ENCODE data around the gene PCGF1.

PCGF1 gene

DNA sequence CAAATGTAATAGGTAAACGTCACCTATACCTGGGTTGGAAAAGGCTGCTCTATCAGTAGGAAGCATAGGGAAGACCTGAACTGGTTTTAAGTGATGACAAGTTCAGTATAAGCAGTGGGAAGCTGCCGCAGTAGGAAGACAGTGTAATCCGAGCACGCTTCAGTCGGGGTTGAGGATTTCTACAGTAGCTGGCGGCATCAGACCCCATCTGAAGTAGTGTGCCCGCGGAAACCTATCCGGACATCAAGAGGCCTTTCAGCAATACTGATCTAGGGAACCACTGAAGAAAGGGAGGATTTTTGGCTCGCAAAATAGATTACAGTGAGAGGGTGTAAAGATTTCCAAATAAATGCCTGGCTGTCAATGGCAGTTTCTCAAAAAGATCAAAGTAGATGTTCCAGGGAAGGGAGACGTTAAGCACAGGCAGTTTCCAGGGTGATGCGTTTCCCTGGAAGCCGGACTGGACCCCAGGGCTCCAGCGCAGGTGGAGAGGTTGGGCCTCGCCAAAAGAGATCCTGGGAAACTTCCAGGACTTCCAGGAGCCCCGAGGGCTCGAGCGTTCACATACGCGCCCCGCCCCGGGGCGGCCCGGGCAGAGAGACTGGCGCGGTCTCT lies 40.9 kb upstream of the PCGF1 start:
- Histone ChIP-seq H3K4me1 (ENCODE audit: insufficient read depth, low read length) (peaks cover 7% of the 10 kb centered on the region; the same call in 1 of the 2 replicates), H3K36me3 (ENCODE audit: insufficient read depth, low read length) (no peaks in the 10 kb centered on the region), H3K9ac (ENCODE audit: low read depth, low read length) (peak overlapping the region; percentile 74)

DNA sequence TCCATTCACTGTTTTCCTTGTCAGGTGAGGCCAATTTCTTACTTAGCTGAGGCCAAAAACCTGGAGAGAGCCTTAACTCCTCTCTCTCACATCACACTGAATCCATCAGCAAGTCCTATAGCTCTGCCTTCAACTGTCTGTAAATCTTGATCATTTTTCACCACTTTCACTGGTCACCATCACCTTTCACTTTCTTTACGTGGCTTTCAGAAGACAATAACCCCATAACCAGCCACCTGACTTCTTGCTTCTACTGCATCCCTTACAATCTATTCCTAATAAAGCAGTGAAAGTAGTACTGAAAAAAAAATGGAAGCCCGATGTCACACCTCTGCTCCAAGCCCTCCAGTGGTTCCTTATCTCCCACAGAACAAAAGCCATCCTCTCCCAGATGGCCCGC lies 38.5 kb upstream of the PCGF1 start:
- H3K9me3 ChIP-seq (ENCODE audit: control insufficient read depth, insufficient read depth, low read length), result no peaks in the 10 kb centered on the region
- no peak overlapping the region for H3K9ac ChIP-seq (ENCODE audit: low read depth, low read length)
- no peaks in the 10 kb centered on the region for H3K4me1 ChIP-seq (ENCODE audit: insufficient read depth, low read length)
- H3K36me3 ChIP-seq (ENCODE audit: insufficient read depth, low read length), result no peaks in the 10 kb centered on the region

More for the DNA sequence above, 40.9 kb upstream of the PCGF1 start:
- H3K9me3 ChIP-seq (ENCODE audit: control insufficient read depth, insufficient read depth, low read length), result no peaks in the 10 kb centered on the region

DNA sequence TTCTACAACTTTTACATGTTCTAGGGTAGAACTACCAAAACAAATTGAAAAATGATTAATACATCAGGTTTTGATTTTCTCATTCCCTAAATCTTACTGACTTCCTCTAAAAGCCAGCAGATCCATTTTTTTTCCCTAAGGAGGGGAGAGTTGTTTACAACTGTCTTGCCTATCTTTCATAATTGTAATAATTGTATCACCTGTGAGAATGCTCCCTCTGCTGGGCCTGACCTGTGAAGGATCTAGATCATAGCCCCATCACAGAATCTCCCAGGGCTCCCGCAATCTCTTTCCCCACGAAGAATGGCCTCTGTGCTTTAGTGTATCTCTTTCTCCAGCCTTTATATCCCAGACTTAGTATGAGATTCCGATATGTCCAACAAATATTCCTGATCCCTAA lies 37.1 kb upstream of the PCGF1 start:
- Histone ChIP-seq H3K9ac (ENCODE audit: low read depth, low read length) (no peak overlapping the region), H3K9me3 (ENCODE audit: control insufficient read depth, insufficient read depth, low read length) (no peaks in the 10 kb centered on the region), H3K36me3 (ENCODE audit: insufficient read depth, low read length) (no peaks in the 10 kb centered on the region), H3K4me1 (ENCODE audit: insufficient read depth, low read length) (no peaks in the 10 kb centered on the region)

DNA sequence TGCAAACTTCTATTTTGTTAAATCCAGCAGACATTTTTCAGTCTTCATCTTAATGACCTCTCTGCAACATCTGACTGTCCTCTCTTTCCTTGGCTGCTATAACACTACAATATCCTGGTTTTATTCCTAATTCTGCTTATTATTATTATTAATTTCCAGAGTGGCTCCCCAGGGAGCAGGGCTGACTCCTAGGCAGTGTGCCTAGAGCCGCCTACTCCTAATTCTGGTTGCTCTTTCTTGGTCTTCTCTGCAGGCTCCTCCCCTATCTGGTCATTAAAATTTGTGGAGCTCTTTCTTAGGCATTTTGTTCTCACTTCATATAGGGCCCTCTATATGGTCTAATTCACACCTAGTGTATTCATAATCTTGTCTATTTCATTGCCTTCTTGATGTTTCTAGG lies 35.5 kb upstream of the PCGF1 start:
- Histone ChIP-seq H3K9me3 (ENCODE audit: control insufficient read depth, insufficient read depth, low read length) (no peaks in the 10 kb centered on the region), H3K36me3 (ENCODE audit: insufficient read depth, low read length) (no peaks in the 10 kb centered on the region), H3K4me1 (ENCODE audit: insufficient read depth, low read length) (no peaks in the 10 kb centered on the region), H3K9ac (ENCODE audit: low read depth, low read length) (no peak overlapping the region)

DNA sequence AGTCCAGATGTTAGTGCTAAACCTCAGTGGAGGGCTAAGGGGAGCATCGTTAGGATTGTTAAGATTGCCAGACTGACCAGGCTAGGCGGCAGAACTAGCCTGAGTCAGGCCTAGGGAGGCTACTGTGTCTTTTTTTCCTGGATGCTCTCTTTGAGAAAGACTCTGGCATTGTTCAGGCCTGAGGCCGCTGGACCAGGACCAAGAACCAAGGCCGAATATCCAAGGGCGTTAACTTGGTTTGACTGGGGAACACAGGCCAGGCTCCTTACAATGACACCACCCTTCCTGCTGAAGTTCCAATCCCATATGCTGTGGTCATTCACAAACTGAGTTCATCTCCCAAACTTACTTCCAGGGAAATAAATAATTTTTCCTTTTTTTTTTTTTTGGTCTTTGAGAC lies 32.8 kb upstream of the PCGF1 start:
- Histone ChIP-seq H3K36me3 (ENCODE audit: insufficient read depth, low read length) (no peaks in the 10 kb centered on the region), H3K4me1 (ENCODE audit: insufficient read depth, low read length) (peaks cover 4% of the 10 kb centered on the region; the same call in 1 of the 2 replicates), H3K9ac (ENCODE audit: low read depth, low read length) (no peak overlapping the region), H3K9me3 (ENCODE audit: control insufficient read depth, insufficient read depth, low read length) (no peaks in the 10 kb centered on the region)

DNA sequence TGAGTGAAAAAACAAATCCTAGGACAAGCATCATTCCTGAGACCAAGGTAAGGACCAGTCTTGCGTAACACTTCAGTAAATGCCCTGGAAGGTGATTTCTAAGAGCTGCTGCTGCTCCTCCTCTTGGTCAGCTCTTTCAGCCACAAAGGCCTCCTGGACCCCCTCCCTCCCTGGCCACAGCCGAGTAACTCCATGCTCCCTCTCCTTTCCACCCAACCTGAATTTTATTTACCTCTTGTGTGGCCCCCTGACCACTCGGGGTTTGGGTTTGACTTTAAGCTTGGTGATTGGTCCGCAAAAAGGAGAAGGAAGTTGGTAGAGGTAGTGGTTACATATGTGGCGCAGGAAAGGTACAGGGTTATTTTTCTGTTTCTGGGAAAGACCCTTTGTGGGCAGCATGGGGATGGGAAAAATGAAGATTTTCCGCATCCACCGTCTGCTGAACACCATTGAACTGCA lies 31.4 kb upstream of the PCGF1 start:
- Histone ChIP-seq H3K36me3 (ENCODE audit: insufficient read depth, low read length) (no peaks in the 10 kb centered on the region), H3K9me3 (ENCODE audit: control insufficient read depth, insufficient read depth, low read length) (no peaks in the 10 kb centered on the region), H3K9ac (ENCODE audit: low read depth, low read length) (no peak overlapping the region), H3K4me1 (ENCODE audit: insufficient read depth, low read length) (peaks cover 4% of the 10 kb centered on the region; the same call in 1 of the 2 replicates)

DNA sequence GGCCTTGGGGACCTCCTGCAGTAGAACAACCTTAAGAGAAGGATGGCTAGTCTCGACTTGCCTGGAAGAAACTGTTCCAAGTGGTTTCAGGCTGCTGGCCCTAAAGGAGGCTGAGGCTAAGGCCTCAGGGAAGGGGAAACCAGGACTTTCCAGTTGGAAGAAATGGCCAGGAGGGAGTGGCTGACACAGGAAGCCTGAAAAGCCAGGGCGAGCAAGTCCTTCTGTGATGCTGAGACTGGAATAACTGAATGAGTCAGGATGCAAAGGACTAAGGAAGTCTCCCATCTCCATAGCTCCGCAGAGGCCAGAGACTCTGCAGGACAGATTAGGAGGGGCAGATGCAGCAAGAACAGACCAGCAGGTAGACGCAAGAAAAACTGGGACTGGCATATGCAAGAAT lies 29.6 kb upstream of the PCGF1 start:
- Histone ChIP-seq H3K9me3 (ENCODE audit: control insufficient read depth, insufficient read depth, low read length) (no peaks in the 10 kb centered on the region), H3K9ac (ENCODE audit: low read depth, low read length) (no peak overlapping the region), H3K36me3 (ENCODE audit: insufficient read depth, low read length) (no peaks in the 10 kb centered on the region), H3K4me1 (ENCODE audit: insufficient read depth, low read length) (peaks cover 4% of the 10 kb centered on the region; the same call in 1 of the 2 replicates)

DNA sequence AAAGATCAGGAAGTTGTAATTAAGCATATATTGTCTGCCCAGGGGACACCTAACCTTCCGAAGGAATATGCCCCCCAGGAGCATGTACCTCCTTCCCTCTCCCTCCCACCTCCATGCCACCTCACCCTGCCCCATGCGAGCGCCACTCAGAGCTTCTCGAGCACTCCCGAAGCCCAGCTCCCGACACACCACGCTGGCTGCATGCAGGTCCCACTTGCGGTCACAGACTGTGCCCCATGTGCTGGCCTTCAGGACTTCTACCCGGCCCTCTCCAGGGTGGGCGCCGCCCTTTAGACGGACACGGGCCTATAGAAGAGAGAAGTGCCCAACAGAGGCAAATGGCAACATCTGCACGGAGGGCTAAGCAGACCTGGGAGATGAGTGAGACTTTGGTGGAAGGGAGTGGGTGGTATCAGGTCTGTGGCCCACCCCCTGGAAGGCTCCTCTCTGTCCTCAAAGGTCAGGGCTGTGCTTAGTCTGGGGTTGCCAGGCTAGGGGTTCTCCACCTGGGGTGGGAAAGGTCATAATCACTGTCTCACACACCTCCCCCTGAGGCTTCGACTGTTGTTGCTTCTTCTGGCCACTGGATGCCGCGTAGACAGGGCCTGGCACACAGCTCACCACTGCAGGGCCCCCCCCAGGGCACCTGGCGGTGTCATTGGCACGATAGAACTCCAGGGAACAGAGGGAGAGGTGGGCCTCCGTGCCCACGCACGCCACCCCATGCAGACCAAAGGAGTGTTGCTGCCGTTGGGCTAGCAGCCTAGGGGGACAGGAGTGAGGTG lies 28.9 kb upstream of the PCGF1 start:
- Histone ChIP-seq H3K9ac (ENCODE audit: low read depth, low read length) (no peak overlapping the region), H3K4me1 (ENCODE audit: insufficient read depth, low read length) (peaks cover 4% of the 10 kb centered on the region; the same call in 1 of the 2 replicates), H3K9me3 (ENCODE audit: control insufficient read depth, insufficient read depth, low read length) (no peaks in the 10 kb centered on the region), H3K36me3 (ENCODE audit: insufficient read depth, low read length) (no peaks in the 10 kb centered on the region)

DNA sequence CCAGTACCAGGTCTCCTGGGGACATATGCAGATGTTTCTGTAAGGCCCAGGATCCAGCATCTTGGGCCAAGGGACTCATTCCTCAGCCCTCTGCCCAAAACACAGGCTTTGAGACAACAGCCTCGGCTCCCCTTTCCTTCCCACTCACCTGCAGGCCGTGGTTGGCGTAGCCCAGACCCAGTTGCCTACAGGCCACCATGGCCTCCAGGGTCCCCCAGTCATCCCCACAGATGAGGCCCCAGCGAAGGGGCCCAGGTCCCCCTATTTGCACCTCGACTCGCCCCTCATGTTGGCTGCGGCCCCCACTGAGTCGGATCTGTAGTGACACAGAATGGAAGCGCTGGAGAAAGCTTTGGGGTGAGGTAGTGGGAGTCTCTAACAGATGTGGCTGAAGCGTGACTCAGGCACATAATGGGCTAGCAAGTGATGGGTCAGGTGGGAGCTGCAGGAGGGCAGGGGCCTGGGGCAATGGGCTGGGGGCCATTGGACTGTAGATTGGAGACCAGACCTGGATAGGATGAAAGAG lies 28.0 kb upstream of the PCGF1 start:
- no peak overlapping the region for H3K9ac ChIP-seq (ENCODE audit: low read depth, low read length)
- H3K4me1 ChIP-seq (ENCODE audit: insufficient read depth, low read length), result peaks cover 7% of the 10 kb centered on the region; the same call in 1 of the 2 replicates
- H3K36me3 ChIP-seq (ENCODE audit: insufficient read depth, low read length), result no peaks in the 10 kb centered on the region

DNA sequence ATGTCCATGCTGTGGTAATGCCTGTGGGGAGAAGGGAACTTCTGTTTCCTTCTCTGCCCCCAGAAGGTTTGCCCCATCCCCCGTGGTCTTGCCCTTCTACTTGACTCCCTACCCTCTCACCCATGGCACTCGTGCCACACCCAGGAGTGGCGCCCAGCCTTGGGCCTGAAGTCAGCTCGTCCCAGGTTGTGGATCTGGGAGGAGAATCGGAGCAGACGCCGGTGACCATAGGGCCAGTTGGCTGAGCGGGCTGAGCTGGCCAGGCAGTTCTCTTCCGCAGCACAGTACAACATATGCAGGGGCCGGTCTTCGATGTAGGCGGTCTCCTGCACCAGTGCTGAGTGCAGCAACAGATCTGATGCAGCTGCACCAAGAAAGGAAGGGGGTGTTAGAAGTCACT lies 26.9 kb upstream of the PCGF1 start:
- no peaks in the 10 kb centered on the region for H3K36me3 ChIP-seq (ENCODE audit: insufficient read depth, low read length)
- no peaks in the 10 kb centered on the region for H3K9me3 ChIP-seq (ENCODE audit: control insufficient read depth, insufficient read depth, low read length)
- no peak overlapping the region for H3K9ac ChIP-seq (ENCODE audit: low read depth, low read length)
- H3K4me1 ChIP-seq (ENCODE audit: insufficient read depth, low read length), result peaks cover 7% of the 10 kb centered on the region; the same call in 1 of the 2 replicates

More for the DNA sequence above, 28.0 kb upstream of the PCGF1 start:
- H3K9me3 ChIP-seq (ENCODE audit: control insufficient read depth, insufficient read depth, low read length), result no peaks in the 10 kb centered on the region

DNA sequence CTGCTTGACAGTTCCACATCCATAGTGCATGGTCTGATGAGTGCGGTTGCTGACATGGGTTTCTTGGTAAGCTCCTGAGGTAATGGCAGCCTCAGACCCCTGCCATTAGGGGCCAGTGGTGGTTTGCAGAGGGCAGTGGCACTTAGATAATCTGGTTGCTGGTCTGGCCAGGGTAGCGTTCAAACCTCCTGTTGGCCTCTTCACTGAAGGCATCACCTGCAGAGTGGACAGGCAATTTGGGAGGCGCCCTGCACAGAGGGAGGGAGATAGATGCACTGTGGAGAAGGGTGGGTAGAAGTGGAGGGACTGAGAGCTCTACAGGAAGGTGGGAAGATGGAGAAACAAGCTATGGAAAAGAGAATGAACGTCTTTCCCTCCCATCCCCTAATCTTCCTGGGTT lies 26.0 kb upstream of the PCGF1 start:
- Histone ChIP-seq H3K9me3 (ENCODE audit: control insufficient read depth, insufficient read depth, low read length) (no peaks in the 10 kb centered on the region), H3K4me1 (ENCODE audit: insufficient read depth, low read length) (peaks cover 11% of the 10 kb centered on the region), H3K9ac (ENCODE audit: low read depth, low read length) (no peak overlapping the region), H3K36me3 (ENCODE audit: insufficient read depth, low read length) (no peaks in the 10 kb centered on the region)

DNA sequence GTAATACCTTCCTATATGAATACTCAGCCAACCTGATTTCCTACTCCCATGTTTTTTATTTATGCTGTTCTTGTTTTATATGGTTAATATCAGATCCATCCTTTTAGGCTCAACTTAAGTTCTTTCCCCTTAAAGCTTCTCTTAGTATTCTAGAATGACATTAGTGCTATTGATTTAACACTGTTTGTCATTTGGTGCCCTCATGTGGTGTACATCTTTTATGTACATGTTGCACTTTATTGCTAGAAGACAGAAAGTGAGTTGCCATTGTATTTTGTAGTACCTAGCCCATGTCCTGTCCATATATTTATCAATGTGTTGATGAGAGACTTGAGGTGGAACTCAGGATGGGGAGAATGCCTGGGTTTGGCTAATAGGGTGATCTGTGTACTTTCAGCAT lies 24.7 kb upstream of the PCGF1 start:
- Histone ChIP-seq H3K9ac (ENCODE audit: low read depth, low read length) (no peak overlapping the region), H3K4me1 (ENCODE audit: insufficient read depth, low read length) (peaks cover 12% of the 10 kb centered on the region), H3K9me3 (ENCODE audit: control insufficient read depth, insufficient read depth, low read length) (no peaks in the 10 kb centered on the region), H3K36me3 (ENCODE audit: insufficient read depth, low read length) (peaks cover 5% of the 10 kb centered on the region)

DNA sequence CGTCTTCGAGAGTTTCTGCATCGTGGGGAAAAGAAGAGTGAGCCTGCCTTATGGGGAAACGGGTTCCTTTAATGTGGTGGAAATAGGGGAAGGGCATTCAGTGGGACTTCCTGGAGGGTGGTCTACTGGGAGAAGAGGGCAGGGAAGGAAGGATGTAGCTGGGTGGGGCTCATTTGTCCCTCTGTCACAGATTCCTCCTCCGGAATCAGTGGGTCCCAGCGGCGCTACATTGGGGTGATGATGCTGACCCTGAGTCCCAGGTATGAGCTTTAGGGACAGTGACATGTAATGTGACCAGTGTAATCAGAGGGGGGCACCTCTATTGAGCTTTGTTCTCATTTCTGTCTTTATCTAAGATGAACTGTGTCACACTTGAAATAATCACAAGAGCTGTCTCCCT lies 24.2 kb upstream of the PCGF1 start:
- no peaks in the 10 kb centered on the region for H3K9me3 ChIP-seq (ENCODE audit: control insufficient read depth, insufficient read depth, low read length)
- no peak overlapping the region for H3K9ac ChIP-seq (ENCODE audit: low read depth, low read length)
- H3K36me3 ChIP-seq (ENCODE audit: insufficient read depth, low read length), result peaks cover 8% of the 10 kb centered on the region
- peaks cover 12% of the 10 kb centered on the region for H3K4me1 ChIP-seq (ENCODE audit: insufficient read depth, low read length)

DNA sequence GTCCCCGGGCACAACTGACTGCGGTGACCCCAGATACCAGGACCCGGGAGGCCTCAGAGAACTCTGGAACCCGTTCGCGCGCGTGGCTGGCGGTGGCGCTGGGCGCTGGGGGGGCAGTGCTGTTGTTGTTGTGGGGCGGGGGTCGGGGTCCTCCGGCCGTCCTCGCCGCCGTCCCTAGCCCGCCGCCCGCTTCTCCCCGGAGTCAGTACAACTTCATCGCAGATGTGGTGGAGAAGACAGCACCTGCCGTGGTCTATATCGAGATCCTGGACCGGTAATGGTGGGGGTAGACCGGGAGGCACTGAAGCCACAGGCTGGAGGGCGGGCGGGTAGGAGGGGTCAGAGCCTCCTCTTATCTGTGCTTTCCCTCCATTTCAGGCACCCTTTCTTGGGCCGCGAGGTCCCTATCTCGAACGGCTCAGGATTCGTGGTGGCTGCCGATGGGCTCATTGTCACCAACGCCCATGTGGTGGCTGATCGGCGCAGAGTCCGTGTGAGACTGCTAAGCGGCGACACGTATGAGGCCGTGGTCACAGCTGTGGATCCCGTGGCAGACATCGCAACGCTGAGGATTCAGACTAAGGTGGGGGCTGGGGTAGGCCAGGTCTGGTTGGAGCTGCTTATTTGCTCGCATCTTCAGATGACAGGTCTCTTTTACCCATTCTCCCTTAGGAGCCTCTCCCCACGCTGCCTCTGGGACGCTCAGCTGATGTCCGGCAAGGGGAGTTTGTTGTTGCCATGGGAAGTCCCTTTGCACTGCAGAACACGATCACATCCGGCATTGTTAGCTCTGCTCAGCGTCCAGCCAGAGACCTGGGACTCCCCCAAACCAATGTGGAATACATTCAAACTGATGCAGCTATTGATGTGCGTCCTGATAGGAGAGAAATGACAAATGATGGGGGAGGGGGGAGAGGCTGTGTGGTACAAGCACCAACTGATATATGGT lies 23.0 kb upstream of the PCGF1 start:
- Histone ChIP-seq H3K4me1 (ENCODE audit: insufficient read depth, low read length) (peaks cover 18% of the 10 kb centered on the region), H3K9ac (ENCODE audit: low read depth, low read length) (peak overlapping the region; percentile 99), H3K9me3 (ENCODE audit: control insufficient read depth, insufficient read depth, low read length) (no peaks in the 10 kb centered on the region), H3K36me3 (ENCODE audit: insufficient read depth, low read length) (peaks cover 10% of the 10 kb centered on the region)
